ENCODE data around the gene TRAF3. TPM values are rescaled to one million over a fixed set of nuclear protein-coding genes. Genes with fewer than 3 reads are reported as not detected.

The TRAF3 gene
- total and polyA plus RNA-seq, 3 donors from 2014 or later = 24.3 to 38.8 (median 38.2) TPM

- Histone ChIP-seq H3K4me3 (no peak overlapping the region), H3K27me3 (no peaks in the 10 kb centered on the region), H3K36me3 (ENCODE audit: low read depth, missing control alignments) (no peaks in the 10 kb centered on the region), H3K9me3 (no peaks in the 10 kb centered on the region), H3K27ac (no peak overlapping the region), H3K4me1 (no peaks in the 10 kb centered on the region)
- no peak for TF ChIP-seq CTCF (IDR thresholded peaks at IDR 0.05)
- no peak for TF ChIP-seq POLR2A (IDR thresholded peaks at IDR 0.05)
- intact Hi-C loops (cut with DNase I; ENCODE audit: low total_unique reads) = no loop called here
- WGBS, 2 donors = 93 to 96% methylated on average over 5 of the region's 5 CpGs
- no peak for DNase-seq
Observed at GRCh38 chr14:102883089-102883541, 105.9 kb downstream of the TRAF3 start.

DNA sequence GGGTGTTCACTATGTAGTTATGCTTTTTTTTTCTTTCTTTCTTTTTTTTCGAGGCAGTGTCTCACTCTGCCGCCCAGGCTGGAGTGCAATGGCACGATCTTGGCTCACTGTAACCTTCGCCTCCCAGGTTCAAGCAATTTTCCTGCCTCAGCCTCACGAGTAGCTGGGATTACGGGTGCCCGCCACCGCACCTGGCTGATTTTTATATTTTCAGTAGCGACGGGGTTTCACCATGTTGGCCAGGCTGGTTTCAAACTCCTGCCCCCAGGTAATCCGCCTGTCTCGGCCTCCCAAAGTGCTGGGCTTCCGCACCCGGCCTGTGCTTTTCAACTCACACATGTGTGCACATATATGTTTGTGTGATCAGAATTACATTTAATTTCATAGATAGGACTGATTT, 106.3 kb downstream of the TRAF3 start:
- no peak overlapping the region for H3K4me3 ChIP-seq
- TF ChIP-seq CTCF (IDR thresholded peaks at IDR 0.05) = no peak
- no peak for TF ChIP-seq POLR2A (IDR thresholded peaks at IDR 0.05)
- H3K36me3 ChIP-seq (ENCODE audit: low read depth, missing control alignments) = no peaks in the 10 kb centered on the region
- intact Hi-C loops (cut with DNase I; ENCODE audit: low total_unique reads) = no loop called here
- no peaks in the 10 kb centered on the region for H3K4me1 ChIP-seq
- no peak overlapping the region for H3K27ac ChIP-seq
- no peaks in the 10 kb centered on the region for H3K9me3 ChIP-seq
- DNase-seq = no peak
- H3K27me3 ChIP-seq = no peaks in the 10 kb centered on the region
- 94 to 98% methylated on average over 14 of the region's 14 CpGs for WGBS, 2 donors

GRCh38 chr14:102885737-102886447, 108.6 kb downstream of the TRAF3 start:
- Histone ChIP-seq H3K9me3 (no peaks in the 10 kb centered on the region), H3K36me3 (ENCODE audit: low read depth, missing control alignments) (no peaks in the 10 kb centered on the region), H3K27me3 (no peaks in the 10 kb centered on the region), H3K27ac (no peak overlapping the region), H3K4me1 (no peaks in the 10 kb centered on the region), H3K4me3 (no peak overlapping the region)
- no peak for DNase-seq
- WGBS, 2 donors = 94 to 98% methylated on average over 16 to 22 of the region's 22 CpGs
- intact Hi-C loops (cut with DNase I; ENCODE audit: low total_unique reads) = no loop called here
- no peak for TF ChIP-seq CTCF (IDR thresholded peaks at IDR 0.05)
- TF ChIP-seq POLR2A (IDR thresholded peaks at IDR 0.05) = no peak

GRCh38 chr14:102888748-102889147, 111.5 kb downstream of the TRAF3 start:
- Histone ChIP-seq H3K27ac (no peak overlapping the region), H3K36me3 (ENCODE audit: low read depth, missing control alignments) (no peaks in the 10 kb centered on the region)
- intact Hi-C loops (cut with DNase I; ENCODE audit: low total_unique reads) = no loop called here

More at GRCh38 chr14:102888748-102889147, 111.5 kb downstream of the TRAF3 start:
- 86 to 97% methylated on average over 1 of the region's 1 CpG for WGBS, 2 donors
- no peak overlapping the region for H3K4me3 ChIP-seq
- TF ChIP-seq CTCF (IDR thresholded peaks at IDR 0.05) (no peak), POLR2A (IDR thresholded peaks at IDR 0.05) (no peak)
- no peaks in the 10 kb centered on the region for H3K9me3 ChIP-seq
- H3K27me3 ChIP-seq = no peaks in the 10 kb centered on the region
- DNase-seq = no peak
- H3K4me1 ChIP-seq = no peaks in the 10 kb centered on the region
